Erythroblast (primary cell): Measurements from ENCODE around the gene ATPAF2.

ENCODE experiments used
- DNase-seq, 2 experiments: peaks; one replicate each; lab custom pipeline; 2025; lab: John Stamatoyannopoulos, UW
- GATA1 ChIP-seq: IDR thresholded peaks from 2 replicates; pipeline ENCODE4 v1.6.1; 2011; ENCODE audit warnings: low read depth, mild to moderate bottlenecking, control low read depth, low read length, moderate library complexity
- POLR2A ChIP-seq: IDR thresholded peaks from 2 replicates; pipeline ENCODE4 v1.6.1; 2011; ENCODE audit warnings: mild to moderate bottlenecking, low read length

ATPAF2 gene

DNA sequence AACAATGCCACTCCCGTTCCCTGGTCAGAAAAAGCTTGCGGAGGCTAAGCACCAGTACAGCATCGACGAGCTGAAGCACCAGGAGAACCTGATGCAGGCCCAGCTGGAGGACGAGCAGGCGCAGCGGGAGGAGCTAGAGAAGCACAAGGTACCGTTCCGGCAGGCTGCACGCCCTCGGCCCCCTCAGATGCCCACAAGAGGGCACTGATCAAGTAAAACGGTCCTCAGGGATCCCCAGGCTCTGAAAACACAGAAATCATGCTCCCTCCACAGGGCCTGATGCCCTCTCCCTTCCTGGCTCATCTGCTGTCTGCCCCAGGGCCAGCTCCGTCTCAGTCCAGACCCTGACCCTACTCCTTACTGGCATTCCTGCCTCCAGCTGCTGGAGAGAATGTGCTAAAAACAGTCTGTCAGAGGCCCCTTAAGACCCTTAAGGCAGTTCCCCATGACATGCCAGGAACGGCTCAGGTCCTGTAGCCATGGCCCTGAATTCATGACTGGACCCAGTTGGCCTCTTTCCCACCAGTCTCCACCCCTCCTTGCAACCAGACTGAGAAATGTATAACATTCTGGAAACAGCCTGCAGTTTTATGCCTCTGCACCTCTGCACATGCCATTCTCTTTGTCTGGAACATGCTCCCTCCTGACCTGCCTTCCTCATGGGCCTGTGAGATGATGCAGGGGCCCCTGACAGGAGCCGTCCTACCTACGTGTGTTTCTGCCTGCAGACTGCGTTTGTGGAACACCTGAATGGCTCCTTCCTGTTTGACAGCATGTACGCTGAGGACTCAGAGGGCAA, 44.5 kb downstream of the ATPAF2 start:
- TF ChIP-seq POLR2A (no peak), GATA1 (no peak)
- peak; percentile 25 to 39 for DNase-seq

DNA sequence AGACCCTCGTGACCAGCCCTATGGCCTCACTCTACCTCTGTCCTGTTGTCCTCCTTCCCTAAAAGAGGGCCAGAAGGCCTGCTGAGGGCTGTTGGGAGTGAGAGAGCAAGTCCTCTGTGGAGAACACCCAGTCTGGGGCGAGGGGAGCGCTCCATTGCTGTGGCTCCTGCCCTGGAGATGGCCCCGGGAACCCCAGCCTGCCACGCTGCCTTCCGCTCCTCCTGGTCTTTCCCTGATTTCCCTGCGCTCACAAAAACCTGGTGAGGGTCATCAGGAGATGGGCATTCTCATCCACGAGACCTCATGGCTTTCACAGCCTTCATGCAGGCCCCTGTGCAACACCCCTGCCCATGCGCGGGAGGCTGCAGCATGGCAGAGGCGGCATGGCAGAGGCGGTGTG, 45.1 kb downstream of the ATPAF2 start:
- no peak for DNase-seq
- TF ChIP-seq POLR2A (no peak), GATA1 (no peak)

DNA sequence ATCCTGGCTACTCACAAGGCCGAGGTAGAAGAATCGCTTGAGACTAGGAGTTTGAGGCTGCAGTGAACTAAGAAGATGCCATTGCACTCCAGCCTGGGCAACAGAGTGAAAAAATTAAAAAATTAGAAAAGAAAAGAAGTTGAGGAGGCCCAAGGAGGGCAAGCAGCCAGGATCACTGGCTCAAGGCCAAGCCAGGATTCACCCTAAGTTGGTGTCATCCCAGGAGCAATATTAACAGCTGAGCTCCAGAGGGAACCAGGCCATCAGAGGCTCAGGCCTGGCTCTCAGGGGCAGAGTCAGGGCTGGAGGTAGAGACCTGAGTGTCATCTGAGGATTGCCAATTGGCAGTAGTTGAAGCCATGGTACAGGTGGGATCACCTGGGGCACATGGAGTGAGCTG, 45.6 kb downstream of the ATPAF2 start:
- TF ChIP-seq POLR2A (no peak), GATA1 (no peak)
- no peak for DNase-seq

DNA sequence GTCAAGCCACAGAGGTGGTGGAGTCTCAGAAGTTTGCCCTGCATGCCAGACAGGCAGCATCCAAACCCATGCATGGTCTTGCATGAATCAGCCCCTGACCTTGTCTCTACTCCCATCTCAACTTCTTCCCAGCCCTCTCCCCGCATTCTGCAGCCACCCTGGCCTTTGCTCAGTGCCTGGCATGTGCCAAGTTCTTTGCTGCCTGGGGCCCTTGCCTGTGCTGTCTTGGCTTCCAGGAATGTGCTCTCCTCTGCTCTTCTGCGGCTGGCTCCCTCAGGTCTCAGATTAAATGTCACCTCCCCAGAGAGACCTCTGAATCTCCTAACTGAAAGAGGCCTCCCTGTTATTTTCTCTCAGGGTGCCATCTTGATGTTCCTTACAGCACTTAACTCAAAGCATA, 48.7 kb downstream of the ATPAF2 start:
- TF ChIP-seq GATA1: no peak
- TF ChIP-seq POLR2A: no peak
- DNase-seq: no peak

DNA sequence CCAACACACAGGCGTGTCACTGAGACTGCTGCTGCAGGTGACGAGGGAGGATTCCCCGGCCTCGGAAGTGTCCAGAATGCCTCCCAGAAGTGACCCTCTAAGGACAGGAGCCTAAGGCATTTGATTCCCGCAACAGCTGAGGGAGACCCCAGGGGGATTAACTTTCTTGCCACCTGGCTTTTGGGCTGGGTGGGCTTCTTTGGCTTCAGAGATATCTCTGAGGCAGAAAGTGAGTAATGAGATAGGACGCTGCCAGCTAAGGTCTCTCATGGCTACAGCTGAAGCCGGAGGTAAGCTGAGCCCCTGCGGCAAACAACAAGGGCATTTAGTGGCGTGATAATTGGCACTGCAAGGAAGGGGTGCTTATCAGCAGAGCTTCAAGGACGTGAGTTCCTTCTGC, 49.4 kb downstream of the ATPAF2 start:
- TF ChIP-seq GATA1: no peak
- TF ChIP-seq POLR2A: no peak
- DNase-seq: no peak

DNA sequence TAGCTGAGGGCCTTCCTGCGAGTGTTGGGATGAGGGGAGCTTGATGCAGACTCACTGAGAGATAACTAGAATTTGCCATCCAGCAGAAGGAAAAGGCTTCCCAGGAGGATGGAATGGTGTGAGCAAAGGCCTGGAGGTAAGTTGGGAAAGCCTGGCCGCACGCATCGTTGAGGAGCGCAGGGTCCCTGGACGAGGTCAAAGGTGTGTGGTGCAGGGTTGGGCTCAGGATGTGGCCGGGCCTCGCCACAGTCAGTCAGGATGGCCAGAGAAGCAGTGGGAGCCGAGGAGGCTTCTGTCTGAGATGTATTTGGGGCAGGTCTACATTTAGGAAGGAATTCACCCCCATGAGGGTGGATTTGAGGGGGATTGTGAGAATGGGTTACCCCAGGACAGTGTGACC, 49.9 kb downstream of the ATPAF2 start:
- TF ChIP-seq POLR2A (no peak), GATA1 (no peak)
- no peak for DNase-seq

DNA sequence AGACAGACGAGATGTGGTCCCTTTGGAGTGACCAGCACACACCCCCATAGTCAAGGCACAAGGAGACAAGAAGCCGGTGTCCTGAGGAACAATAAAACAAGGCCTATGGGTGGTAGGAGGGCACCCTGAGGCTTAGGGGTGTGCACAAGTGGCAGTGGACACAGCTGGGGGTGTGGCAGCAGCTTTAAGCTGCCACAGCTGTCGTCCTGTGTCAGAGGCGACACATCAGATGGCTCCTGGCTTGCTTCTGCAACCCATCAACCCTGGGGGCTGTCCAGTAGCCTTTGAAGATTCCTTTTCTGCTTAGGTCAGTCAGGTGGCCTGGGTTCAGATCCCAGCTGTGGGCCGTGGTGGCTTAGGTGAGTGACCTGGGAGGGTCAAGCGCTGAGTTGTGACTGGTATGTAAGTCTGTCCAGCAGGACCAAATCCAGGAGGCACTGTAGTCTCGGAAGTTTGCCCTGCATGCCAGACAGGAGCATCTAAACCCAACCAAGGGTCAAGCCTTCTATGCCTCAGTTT, 50.5 kb downstream of the ATPAF2 start:
- TF ChIP-seq GATA1 (no peak), POLR2A (no peak)

DNA sequence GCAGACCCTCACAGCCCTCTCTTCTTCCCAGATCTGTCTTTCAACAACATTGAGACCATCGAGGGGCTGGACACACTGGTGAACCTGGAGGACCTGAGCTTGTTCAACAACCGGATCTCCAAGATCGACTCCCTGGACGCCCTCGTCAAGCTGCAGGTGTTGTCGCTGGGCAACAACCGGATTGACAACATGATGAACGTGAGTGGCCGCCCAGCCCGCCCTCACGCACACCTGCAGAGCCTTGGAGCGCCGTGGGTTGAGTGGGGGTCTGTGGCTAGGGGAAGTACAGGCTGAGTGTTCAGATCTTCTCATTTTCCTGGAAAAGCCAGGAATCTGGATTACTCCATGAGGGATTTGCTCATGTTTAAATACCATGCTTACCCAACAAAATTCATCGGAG, 51.1 kb downstream of the ATPAF2 start:
- DNase-seq: no peak
- no peak for TF ChIP-seq GATA1
- TF ChIP-seq POLR2A: no peak

More for the DNA sequence above, 50.5 kb downstream of the ATPAF2 start:
- DNase-seq: no peak

DNA sequence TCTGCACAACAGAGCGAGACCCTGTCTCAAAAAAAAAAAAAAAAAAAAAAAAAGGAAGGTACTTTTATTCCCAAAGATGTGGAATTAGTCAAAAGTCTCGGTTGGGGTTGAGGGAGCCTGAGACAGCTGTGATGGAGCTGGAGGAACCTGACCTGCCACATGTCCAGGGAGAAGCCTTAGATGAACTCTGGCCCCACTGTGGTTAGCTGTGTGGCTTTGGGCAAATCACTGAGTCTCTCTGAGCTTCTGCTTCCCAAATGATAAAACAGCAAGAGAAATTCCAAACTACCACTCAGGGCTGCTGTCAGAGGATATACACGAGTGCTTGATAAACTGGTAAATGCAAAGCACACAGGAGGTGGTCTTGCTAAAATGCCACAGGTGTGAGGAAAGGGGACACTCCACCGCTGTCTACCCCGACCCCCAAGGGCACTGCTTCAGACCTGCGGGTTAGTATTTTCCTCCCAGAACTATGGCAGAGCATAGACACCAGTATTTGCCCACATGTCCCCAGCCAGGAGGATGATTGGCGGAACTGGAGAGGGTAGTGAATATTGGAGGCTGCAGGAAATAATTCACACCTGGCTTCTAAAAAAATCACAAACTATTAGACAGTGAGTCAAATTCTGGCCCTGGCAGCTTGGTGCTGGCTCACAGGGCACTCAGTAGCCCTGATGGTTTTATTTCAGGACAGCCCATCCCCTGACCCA, 51.6 kb downstream of the ATPAF2 start:
- TF ChIP-seq POLR2A (no peak), GATA1 (no peak)
- DNase-seq: no peak

DNA sequence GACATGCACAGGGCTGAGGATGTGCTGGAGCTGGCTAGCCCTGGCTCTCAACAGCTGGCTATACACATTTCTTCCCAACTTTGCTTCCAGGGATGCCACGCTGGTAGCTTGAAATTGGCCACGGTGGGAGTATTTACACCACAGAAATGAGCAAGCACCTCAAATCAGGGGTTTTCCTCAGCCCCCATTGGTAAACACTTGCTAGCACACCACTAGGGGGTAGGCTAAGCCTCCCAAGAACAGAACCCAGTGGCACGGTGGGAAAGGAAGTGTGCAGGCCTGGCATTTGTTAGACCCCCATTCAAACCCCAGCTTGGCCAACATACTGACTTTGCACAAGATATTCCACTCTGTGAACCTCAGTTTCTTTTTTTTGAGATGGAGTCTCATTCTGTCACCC, 53.4 kb downstream of the ATPAF2 start:
- no peak for DNase-seq
- no peak for TF ChIP-seq POLR2A
- TF ChIP-seq GATA1: no peak

DNA sequence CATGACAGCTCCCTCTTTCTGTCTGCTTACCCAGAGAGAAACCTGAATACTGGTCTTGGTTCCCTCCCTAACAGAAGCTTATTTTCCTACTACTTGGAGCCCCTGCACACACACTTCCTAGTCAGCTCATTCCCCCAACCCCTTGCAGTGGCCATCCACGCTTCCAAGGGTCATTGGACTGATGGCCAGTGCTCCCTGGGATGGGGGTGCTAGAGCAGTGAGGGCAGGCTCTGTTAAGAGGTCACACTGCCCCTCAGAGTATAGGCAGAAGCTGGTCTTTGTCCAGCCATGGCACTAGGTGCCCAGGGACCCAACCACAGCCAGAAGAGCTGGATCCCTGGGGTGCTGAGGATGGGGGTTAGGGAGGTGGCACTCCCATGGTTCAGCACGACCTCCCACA, 53.8 kb downstream of the ATPAF2 start:
- DNase-seq: no peak
- no peak for TF ChIP-seq POLR2A
- no peak for TF ChIP-seq GATA1

DNA sequence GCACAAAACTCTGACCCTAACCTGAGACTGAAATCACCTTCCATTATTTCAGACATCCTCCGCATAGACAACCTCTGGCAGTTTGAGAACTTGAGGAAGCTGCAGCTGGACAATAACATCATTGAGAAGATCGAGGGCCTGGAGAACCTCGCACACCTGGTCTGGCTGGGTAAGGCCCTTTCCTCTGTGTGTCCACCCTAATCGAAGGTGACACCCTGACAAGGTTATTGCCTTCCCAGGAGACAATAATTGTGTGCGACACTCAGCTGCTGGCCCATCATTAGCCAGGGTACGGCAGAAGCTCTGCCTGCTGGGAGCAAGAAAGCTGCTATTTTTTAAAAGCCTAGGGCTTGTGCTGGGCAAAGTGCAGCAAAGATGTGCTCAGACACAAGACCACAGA, 55.2 kb downstream of the ATPAF2 start:
- DNase-seq: no peak
- TF ChIP-seq POLR2A: no peak
- no peak for TF ChIP-seq GATA1

DNA sequence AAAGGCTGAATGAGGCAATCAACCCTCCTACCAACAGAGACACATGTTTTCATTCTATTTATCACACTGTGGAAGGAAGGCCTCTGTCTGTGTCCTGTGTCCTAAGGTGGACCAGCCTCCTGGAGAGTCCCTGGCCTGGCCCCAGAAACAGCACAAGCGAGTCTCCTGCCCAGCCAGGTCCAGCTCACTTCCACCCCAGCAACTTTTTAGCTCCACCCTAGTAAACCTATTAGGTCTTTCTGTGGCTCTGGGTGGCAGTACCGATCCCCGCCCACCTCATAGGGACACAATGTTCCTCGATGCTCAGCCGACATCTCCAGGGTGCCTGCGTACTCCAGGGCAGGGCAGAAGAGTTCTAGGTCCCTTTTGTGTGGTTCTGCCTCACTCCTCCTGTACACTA, 55.6 kb downstream of the ATPAF2 start:
- DNase-seq: no peak
- TF ChIP-seq POLR2A (no peak), GATA1 (no peak)

DNA sequence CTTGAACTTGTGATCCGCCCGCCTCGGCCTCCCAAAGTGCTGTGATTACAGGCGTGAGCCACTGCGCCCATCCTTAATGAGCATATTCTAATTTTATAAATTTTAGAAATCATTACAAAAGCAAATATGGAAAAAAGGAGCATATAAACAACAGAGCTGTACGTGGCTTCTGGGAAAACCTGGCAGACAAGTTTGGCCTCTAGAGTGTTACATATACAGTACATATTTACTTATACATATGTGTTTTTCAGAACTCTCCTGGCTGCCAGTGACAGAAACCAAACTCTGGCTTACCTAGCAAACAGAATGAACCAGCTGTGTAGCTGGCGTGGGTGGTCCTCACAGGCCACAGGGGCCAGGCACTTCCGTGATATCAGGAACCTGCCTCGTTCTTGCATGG, 56.2 kb downstream of the ATPAF2 start:
- DNase-seq: no peak
- TF ChIP-seq GATA1: no peak
- TF ChIP-seq POLR2A: no peak
